GM11168 (cell line): Measurements from ENCODE around the gene AGPS.

Source experiments
- in situ Hi-C: fragments of 300-500 bp; cut with MboI; formaldehyde crosslinking; loops from one replicate; pipeline ENCODE4 v1.12.0; 2022; ENCODE audit warnings: low sequenced_read_pairs; ENCODE audit not compliant: unreplicated experiment

The AGPS gene

GRCh38 chr2:177516824-177517544 is 124.4 kb downstream of the AGPS start:
- in situ Hi-C loops = no loop called here

GRCh38 chr2:177518754-177519153 is 126.2 kb downstream of the AGPS start:
- in situ Hi-C loops = no loop called here

GRCh38 chr2:177519534-177520115 is 127.1 kb downstream of the AGPS start:
- in situ Hi-C loops = no loop called here

- in situ Hi-C loops = no loop called here
Observed at GRCh38 chr2:177520324-177520723, 127.8 kb downstream of the AGPS start.

- in situ Hi-C loops = no loop called here
Observed at GRCh38 chr2:177523781-177524180, 131.2 kb downstream of the AGPS start.

GRCh38 chr2:177525351-177525924 is 132.9 kb downstream of the AGPS start:
- in situ Hi-C loops = no loop called here

- in situ Hi-C loops = no loop called here
Observed at GRCh38 chr2:177528351-177528933, 135.9 kb downstream of the AGPS start.

- in situ Hi-C loops = no loop called here
Observed at GRCh38 chr2:177529166-177529565, 136.6 kb downstream of the AGPS start.

- in situ Hi-C loops = no loop called here
Observed at GRCh38 chr2:177530561-177530960, 138.0 kb downstream of the AGPS start.

GRCh38 chr2:177531706-177532105 is 139.1 kb downstream of the AGPS start:
- in situ Hi-C loops = no loop called here

GRCh38 chr2:177532567-177532966 is 140.0 kb downstream of the AGPS start:
- in situ Hi-C loops = no loop called here

- in situ Hi-C loops = no loop called here
Observed at GRCh38 chr2:177533253-177533652, 140.7 kb downstream of the AGPS start.

GRCh38 chr2:177535000-177535399 is 142.4 kb downstream of the AGPS start:
- in situ Hi-C loops = no loop called here

- in situ Hi-C loops = no loop called here
Observed at GRCh38 chr2:177535958-177536504, 143.5 kb downstream of the AGPS start.

GRCh38 chr2:177537213-177537612 is 144.6 kb downstream of the AGPS start:
- in situ Hi-C loops = no loop called here

- in situ Hi-C loops = no loop called here
Observed at GRCh38 chr2:177537636-177538035, 145.1 kb downstream of the AGPS start.

GRCh38 chr2:177538323-177538722 is 145.8 kb downstream of the AGPS start:
- in situ Hi-C loops = no loop called here

- in situ Hi-C loops = no loop called here
Observed at GRCh38 chr2:177540283-177540682, 147.7 kb downstream of the AGPS start.

GRCh38 chr2:177541258-177541991 is 148.9 kb downstream of the AGPS start:
- in situ Hi-C loops = no loop called here

- in situ Hi-C loops = no loop called here
Observed at GRCh38 chr2:177542396-177542795, 149.8 kb downstream of the AGPS start.
